Measurements from ENCODE around the gene ATXN1.
"Not testable (repeated sequence)": the region's sequence is repeated elsewhere in the genome, so short reads cannot be mapped to it uniquely, and the experiment has no call there.

Gene ATXN1

DNA sequence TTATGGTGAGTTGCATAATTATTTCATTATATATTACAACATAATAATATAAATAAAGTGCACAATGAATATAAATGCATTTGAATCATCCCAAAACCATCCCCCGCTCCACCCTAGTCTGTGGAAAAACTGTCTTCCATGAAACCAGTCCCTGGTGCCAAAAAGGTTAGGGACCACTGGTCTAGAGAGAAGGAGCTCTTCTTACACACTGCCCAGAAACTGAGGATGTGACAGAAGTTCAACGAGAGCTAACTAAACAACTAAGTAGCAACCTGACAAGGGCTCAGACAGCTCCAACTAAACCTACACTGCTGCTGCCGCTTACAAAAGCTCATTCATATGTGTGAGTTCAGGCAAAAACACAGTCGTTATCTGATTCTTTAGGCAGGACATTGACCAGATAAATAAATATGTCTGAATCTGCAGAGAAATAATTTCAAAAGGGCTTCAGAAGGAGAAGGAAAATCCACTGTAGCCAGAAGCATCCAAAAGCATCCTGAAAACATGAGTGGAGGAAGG lies 125.9 kb downstream of the ATXN1 start:
- DNase-seq = no peak

DNA sequence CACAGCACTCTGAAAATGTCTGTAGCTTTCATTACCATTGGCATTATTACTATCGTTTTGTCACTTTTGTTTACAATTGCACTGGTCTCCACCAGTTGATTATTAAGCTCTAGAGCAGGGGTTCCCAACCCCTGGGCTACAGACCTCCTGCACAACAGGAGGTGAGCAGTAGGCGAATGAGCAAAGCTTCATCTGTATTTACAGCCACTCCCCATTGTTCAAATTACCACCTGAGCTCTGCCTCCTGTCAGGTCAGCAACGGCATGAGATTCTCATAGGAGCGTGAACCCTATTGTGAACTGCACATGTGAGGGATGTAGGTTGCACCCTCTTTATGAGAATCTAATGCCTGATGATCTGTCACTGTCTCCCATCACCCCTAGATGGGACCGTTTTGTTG lies 126.4 kb downstream of the ATXN1 start:
- no peak for DNase-seq

DNA sequence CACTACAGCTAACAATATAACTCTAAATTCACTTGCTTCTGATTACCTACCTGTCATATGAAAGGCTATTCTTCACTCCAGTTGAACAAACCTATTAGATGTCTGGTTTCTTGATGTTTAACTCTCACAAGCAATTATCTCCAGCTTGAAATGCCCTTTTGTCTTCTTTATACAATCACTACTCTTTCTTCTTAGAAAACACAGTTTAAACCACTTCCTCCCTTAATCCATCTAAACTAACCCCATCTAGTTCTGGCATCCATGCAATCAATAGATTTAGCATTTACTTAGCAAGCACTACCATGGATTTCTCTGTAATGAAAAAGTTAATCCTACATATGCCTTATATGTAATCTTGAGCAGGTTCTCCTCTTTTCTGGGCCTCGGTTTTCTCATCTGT lies 127.3 kb downstream of the ATXN1 start:
- no peak for DNase-seq

DNA sequence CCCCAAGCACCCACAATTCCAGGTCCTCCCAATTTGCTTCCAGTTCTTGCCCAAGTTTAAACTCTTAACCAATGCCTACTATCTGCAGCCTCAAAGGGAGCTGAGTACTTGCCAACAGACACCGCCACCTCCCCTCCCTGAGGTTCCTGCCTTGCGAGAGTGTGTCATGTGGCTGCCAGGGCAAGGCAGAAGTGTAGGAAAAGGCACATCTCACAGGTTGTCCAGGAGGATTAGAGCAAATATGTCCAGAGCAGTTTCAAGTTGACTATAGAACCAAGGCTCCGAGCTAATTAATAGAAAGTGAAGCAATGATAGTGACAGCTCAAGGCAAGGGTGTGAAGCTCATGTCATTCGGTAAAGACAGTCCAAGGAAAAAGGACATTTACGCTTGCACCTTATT lies 127.8 kb downstream of the ATXN1 start:
- DNase-seq = no peak

DNA sequence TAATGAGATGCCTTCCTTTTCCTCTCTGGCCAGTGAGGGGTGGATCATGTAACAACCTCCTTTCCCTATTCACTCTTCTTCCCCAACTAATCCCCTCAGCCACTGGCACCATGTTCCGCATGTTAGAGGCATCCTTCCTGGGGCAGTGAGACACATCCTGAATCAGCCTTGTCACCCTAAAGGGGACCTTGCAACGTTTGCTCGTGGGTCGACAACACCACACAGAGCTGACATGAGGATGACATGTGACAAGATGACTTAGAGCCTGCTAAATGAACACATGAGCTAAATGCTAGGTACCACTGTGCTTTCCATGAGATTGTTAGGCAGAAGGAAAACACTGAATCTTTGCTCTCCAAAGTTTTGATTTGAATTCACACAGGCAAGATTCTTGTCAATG lies 129.2 kb downstream of the ATXN1 start:
- DNase-seq = no peak

DNA sequence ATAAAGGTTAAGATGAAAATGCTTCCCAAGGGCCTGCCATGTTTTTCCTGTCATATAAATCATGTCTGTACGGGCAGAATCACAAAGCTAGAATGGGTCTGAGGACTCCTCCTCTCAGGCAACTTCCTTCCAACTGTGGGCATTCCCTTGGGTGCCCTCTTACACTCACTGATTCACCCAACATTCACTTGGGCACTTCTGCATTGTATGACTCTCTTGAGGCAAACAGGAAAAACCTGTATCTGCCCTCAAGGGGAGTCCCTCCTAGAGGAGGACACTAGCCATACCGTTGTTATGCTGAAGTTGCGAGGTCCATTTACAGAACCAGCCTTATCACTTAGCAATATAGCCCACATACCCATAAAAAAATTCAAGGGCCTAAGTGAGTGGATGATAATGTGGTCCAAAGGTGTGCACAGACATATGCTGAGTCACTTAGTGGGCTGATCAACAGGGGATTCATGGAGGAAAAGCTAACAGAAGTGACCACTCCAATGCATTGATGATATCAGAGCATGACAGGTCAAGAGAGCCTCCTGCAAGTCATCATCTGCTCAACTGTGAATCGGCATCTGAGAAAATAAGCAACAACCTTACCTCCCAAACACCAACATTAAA lies 131.1 kb downstream of the ATXN1 start:
- DNase-seq = no peak

DNA sequence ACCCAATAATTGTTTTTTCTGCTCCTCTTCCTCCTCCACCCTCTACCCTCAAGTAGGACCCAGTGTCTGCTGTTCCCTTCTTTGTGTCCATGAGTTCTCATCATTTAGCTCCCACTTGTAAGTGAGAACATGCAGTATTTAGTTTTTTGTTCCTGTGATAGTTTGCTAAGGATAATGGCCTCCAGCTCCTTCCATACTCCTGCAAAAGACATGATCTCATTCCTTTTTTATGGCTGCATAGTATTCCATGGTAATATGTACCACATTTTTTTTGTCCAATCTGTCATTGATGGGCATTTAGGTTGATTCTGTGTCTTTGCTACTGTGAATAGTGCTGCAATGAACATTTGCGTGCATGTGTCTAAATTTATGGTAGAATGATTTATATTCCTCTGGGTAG lies 132.7 kb downstream of the ATXN1 start:
- DNase-seq = not testable (repeated sequence)

DNA sequence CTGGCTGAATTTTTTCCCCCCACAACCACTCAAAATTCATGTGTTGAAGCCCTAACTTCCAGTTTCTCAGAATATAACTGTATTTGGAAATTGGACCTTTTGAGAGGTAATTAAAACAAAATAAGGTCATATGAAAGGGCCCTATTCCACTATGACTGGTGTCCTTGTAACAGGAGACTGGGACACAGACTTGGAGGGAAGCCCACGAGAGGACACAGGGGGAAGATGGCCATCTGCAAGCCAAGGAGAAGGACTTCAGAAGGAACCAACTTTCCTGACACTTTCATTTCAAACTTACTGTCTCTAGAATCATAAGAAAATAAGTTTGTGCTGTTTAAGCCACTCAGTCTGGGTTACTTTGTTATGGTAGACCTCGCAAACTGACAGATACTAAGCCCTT lies 134.6 kb downstream of the ATXN1 start:
- DNase-seq = no peak

DNA sequence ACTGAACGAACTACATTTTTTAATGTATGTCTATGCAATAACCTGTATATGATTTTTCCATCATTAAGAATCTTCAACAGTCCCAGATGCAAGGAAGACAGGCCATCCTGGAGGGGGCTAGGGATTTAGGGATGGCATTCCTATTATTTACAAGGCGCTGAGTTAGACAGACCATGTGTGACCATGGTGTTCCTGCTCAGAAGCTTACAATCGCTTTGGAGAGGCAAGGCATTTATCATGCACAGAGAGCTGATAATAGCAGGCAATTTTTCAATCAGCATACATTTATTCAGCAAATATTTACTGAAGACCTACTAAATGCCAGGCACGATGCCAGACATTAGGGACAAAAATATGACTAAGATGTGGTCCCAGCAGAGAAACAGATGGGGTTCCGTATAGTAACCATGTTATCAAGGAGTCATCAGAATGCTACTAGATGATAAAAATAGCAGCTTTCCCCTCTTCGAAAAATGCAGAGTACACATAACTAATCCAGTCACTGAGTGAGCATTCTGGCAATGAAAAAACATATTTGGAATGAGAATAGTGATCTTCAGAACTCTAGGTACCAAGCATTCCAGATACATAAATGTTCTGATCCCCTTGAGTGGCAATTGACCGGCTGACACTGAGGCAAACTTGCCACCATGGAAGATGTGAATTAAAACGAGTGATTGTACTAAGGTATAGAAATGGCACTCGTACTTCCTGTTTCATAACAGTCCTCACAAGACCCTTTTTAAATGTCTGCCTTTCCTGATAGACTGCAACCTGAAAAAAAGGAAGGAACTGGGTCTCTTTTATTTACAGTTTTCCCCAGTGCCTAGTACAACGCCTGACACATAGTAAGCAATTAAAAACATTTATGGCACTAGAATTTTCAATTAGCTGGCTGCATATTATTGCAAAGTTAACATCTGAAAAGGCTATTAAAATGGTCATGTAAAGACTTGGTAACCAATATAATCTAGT lies 135.7 kb downstream of the ATXN1 start:
- no peak for DNase-seq

DNA sequence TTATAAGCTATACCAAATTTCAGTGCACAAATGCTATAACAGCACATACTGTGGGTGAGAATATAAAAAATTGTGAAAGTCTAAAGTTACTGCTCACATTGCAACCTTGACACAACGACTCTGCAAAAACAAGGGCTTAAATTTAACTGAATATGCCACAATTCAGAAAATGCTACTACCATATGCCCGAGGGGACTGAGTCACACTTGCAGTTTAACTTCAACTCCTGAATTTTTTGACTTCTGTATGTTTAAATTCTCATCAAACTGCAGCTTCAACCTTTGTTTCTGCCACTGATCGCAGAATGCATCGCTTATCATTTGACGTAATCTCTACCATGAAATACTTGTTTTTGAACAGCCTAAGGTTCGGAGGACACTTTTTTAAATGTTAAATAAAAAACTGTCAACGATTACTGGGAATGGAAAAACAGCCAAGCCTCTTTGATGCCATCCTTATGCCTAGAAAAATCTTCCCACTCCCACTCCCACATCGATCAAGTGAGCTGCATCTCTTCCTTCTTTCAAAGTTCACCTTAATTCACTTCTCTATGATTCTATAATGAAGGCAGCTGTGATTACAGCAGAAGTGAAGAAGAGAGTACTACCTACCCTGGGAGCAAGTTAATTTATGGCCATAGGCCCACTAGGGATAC lies 136.5 kb downstream of the ATXN1 start:
- no peak for DNase-seq

DNA sequence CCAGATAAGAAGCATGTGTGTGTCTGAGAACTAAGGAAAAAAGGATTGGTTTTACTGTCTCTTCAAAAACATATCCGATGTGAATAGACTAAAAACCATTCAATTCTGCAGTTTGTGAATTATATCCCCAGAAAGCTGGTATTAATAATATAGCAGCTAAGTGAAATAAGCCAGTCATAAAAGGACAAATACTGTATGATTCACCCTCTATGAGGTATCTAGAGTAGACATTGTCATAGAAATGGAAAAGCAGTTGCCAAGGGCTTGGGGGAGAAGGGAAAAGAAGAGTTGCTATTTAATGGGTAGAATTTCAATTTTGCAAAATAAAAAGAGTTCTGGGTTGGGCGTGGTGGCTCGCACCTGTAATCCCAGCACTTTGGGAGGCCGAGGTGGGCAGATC lies 137.5 kb downstream of the ATXN1 start:
- DNase-seq = no peak

DNA sequence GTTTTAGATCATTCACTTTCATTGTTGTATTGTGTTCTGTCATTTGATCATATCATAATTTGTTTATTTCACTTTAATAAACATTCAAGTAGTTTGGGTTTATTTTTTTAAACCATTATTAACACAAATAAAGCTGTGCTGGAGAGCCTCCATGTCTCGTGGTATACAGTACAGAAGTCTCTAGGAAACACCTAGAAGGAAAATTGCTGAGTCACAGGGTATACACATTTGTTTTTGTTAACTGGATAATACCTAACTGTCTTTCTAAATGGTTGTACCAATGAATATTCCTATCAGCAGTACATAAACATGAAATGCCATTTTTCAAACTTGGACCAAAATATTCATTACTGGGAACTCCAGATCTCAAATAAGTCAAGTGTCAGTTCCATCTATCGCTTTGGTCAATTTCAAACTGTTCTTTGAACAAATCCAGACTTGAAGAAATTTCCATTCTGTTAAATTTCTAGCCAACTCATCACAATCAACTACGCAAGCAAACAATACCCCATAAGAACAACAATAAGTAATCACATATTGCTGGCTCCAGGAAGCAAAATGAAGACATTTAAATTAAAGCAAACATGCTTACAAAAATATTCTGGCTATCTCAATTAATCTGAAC lies 138.1 kb downstream of the ATXN1 start:
- DNase-seq = no peak

DNA sequence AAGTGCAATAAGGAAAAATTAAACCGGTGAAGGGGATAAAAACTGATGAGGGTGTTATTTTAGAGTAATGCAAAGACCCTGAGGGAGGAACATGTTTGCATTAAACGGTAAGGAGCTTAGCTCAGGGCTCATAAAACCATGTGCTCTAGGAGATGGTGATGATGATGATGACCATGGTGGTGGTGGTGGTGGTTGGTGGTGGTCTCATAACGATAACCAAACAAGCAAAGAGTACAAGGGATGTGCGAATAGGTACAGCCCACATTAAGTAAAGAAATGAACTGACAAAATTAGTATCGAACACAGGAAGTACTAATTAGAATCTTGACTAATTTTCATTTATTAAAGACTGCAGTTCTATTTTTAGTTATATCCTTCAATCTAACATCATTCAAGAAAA lies 139.1 kb downstream of the ATXN1 start:
- no peak for DNase-seq

DNA sequence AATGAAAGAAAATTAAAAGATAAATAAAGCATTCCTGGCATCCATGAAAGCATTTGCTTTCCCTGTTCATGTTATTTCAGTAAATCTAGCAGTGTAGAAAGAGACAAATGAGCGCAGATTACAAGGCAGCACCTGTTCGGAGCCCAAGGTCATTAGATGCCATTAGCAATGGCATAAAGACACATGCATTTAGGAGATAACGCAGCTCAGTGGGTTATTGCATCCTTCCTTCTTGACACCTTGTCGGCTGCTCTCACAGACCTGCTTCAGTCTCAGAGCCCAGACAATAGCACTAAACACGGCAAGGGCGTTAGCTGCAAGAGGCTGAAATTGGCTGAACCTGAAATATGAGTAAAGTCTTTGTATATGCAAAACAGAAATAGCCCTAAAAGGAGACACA lies 140.3 kb downstream of the ATXN1 start:
- DNase-seq = no peak

DNA sequence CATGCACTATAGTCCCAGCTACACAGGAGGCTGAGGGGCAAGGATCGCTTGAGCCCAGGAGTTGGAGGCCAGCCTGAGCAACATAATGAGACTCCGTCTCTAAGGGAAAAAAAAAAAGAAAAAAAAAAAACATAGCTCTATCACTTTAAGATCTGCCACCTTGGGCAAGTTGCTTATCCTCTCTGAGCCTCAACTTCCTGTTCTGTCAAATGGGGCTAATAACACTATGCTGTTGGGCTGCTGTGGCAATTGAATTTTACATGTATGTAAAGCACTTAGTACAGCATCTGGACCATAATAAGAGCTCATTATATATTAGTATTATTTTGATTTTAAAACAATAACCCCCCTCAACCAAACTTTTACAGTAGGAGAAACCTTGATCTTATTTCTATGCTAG lies 141.5 kb downstream of the ATXN1 start:
- no peak for DNase-seq

DNA sequence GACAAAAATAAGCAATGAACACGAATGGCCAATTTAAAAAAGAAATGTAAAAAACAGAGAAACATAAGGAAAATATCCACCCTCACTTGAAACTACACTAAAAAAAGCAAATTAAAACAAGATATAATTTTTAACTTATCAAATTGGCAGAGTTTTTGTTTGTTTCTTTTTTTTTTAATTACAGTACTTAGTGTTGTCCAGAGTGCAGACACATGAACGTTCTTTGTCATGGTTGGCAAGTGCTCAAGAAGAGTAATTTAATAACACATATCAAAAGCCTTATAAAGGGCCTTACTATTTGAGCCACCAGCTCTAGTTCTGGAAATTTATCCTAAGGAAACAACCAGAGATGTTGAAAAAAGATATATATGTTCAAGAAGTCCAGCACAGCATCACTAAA lies 142.3 kb downstream of the ATXN1 start:
- no peak for DNase-seq

DNA sequence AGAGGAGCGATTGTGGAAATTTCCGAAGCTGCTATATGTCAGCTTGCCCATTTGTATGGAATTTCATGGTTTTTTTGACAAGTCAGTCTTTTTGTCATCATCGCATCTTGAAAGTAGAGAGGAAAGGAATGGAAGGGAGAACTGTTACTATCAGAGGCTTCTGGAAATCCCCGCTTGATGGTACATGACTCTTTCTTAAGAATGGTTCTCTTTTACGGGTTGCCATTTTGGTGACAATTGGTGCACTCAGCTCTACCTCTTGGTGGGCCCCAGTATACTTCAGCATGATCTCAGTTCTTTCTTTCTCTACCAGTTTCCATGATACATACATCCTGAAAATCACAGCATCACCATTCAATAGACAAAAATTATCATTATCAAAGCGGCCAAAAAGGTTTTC lies 146.0 kb downstream of the ATXN1 start:
- DNase-seq = not testable (repeated sequence)

DNA sequence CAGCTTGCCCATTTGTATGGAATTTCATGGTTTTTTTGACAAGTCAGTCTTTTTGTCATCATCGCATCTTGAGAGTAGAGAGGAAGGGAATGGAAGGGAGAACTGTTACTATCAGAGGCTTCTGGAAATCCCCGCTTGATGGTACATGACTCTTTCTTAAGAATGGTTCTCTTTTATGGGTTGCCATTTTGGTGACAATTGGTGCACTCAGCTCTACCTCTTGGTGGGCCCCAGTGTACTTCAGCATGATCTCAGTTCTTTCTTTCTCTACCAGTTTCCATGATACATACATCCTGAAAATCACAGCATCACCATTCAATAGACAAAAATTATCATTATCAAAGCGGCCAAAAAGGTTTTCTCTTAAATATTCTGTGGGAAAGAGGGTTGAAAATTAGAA lies 147.1 kb downstream of the ATXN1 start:
- not testable (repeated sequence) for DNase-seq

DNA sequence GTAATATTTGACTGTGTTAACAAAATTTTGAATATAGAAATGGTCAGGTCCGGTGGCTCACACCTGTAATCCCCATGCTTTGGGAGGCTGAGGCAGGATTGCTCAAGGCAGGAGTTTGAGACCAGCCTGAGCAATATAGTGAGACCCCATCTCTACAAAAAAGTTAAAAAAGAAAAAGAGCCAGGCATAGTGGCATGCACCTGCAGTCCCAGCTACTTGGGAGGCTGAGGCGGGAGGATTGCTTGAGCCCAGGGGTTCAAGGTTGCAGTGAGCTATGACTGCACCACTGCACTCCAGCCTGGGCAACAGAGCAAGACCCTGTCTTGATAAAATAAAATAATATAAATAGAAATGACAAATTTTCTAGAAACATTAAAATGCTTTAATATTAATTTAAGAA lies 147.8 kb downstream of the ATXN1 start:
- DNase-seq = not testable (repeated sequence)

DNA sequence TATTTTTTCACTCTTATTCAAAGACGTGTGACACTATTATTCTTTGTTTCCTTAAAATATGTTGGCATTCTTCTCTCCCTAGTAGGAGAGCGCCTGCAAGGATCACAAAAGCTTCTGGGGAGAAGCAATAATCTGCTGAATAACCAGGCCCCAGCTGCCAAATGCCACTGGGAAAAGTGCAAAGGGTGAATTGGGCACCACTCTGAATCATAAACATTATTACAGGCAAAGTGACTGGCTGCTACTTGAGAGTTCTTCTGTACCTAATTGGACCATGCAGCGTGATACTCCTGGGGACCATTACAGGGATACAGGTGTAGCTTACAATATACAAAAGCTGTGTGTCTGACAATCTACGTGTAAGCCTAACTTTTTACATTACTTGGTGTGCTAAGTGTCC lies 152.8 kb downstream of the ATXN1 start:
- no peak for DNase-seq

DNA sequence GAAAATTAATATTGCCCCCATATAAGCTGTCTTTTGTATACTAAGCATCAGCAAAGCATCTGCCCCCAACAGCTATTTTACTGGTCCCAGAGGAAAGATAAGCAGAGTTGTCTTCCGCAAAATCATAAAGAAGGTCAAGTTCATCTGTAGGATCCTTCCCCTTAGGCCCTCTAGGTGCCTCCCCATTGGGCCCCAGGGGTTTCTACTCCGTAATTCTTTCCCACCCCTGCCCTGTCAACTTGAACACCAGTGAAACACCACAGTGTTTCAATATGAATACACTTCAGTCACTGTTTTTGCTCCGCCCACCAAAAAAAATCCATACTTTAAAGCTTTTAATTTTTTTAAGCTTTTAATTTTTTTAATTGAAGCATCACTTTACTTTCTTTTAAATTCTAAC lies 159.2 kb downstream of the ATXN1 start:
- DNase-seq = no peak

DNA sequence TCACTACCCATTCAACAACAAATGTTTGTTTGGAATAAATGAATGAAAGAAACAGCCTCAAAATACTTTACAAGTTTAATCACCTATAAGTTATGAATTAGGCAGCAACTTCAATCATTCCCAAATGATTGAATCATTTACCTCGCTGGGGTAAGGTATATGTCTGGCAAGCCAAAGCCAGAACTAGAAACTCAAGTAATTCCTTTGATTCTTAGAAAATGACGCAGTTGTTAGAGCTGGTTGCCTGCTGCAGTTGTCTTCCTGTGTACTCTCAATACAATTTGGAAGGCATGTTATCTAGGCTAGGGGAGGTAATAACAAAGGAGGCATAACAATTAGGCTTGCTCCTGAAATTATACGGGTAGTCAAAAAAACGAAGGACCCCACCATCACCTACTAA lies 160.6 kb downstream of the ATXN1 start:
- no peak for DNase-seq

DNA sequence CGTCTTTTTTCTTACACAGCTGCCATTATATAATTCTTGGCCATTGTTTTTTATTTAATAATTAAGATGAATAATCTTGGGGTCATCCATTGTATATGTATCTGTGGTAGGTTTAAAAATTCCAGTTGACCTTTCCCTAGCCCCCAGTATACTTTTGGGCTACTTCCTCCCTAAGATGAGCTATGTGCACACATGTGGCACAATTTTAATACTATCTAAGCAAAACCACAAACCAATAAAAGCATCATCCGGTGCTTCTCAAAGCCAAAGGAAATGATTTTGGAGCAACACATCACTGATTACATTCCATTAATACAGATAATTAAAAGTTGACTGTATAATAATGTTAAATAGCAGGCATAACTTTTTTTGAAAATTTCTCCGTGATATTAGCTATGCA lies 161.2 kb downstream of the ATXN1 start:
- DNase-seq = no peak

All from activated gamma-delta T cell (primary cell).